PFSK-1 (cell line): ENCODE data around the gene SMYD4.

Experiments
- POLR2AphosphoS5 ChIP-seq: IDR thresholded peaks from 2 replicates; pipeline ENCODE4 v1.6.1; 2012; ENCODE audit warnings: low read depth, mild to moderate bottlenecking, control low read depth, low read length, moderate library complexity
- TAF1 ChIP-seq: IDR thresholded peaks from 2 replicates; pipeline ENCODE4 v1.6.1; 2012; ENCODE audit warnings: low read length, control low read depth, borderline replicate concordance; ENCODE audit not compliant: insufficient read depth
- TF ChIP-seq, protein P1 (sequence below), 2 experiments: IDR thresholded peaks; 2 replicates each; pipeline versions ENCODE4 v1.6.1 to v1.8.0; 2011 to 2012; ENCODE audit warnings: low read depth in 2 of 2, low read length in 2 of 2, control low read depth in 1 of 2, inconsistent platforms in 1 of 2, mild to moderate bottlenecking in 1 of 2, moderate library complexity in 1 of 2; ENCODE audit not compliant: insufficient read depth in 1 of 2

- TF ChIP-seq, protein P1, sequence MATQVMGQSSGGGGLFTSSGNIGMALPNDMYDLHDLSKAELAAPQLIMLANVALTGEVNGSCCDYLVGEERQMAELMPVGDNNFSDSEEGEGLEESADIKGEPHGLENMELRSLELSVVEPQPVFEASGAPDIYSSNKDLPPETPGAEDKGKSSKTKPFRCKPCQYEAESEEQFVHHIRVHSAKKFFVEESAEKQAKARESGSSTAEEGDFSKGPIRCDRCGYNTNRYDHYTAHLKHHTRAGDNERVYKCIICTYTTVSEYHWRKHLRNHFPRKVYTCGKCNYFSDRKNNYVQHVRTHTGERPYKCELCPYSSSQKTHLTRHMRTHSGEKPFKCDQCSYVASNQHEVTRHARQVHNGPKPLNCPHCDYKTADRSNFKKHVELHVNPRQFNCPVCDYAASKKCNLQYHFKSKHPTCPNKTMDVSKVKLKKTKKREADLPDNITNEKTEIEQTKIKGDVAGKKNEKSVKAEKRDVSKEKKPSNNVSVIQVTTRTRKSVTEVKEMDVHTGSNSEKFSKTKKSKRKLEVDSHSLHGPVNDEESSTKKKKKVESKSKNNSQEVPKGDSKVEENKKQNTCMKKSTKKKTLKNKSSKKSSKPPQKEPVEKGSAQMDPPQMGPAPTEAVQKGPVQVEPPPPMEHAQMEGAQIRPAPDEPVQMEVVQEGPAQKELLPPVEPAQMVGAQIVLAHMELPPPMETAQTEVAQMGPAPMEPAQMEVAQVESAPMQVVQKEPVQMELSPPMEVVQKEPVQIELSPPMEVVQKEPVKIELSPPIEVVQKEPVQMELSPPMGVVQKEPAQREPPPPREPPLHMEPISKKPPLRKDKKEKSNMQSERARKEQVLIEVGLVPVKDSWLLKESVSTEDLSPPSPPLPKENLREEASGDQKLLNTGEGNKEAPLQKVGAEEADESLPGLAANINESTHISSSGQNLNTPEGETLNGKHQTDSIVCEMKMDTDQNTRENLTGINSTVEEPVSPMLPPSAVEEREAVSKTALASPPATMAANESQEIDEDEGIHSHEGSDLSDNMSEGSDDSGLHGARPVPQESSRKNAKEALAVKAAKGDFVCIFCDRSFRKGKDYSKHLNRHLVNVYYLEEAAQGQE (IDR thresholded peaks at IDR 0.05; ENCODE audit: insufficient read depth in 1 of 2, low read depth in 2 of 2, low read length in 2 of 2) = no peak
- no peak for TF ChIP-seq TAF1
- TF ChIP-seq POLR2AphosphoS5 = no peak
Observed at GRCh38 chr17:1769822-1770477, 59.8 kb downstream of the SMYD4 start.
